Keratinocyte (primary cell): ENCODE results near the gene KDM2A. TPM values are rescaled to one million over a fixed set of nuclear protein-coding genes. Genes with fewer than 3 reads are reported as not detected.

Experiments
- DNase-seq: peaks from one replicate; pipeline ENCODE4 v3.0.0-alpha.2; 2011; ENCODE audit warnings: low read depth, missing footprints, low spot score
- FAIRE-seq: peaks from 2 replicates; lab custom pipeline; 2011; peaks lifted over from hg19 to GRCh38; lab: Jason Lieb, UNC
- H2AFZ ChIP-seq: 2 replicates; pipeline ENCODE4 v1.6.0; 2012; ENCODE audit warnings: low read length, control low read depth, inconsistent platforms; ENCODE audit not compliant: control insufficient read depth
- H3K27ac ChIP-seq: 2 replicates; pipeline ENCODE4 v1.5.1; 2011; ENCODE audit warnings: low read length; ENCODE audit not compliant: control insufficient read depth, insufficient read depth
- H3K27me3 ChIP-seq: 3 replicates; pipeline ENCODE4 v1.6.0; 2011; ENCODE audit warnings: low read length; ENCODE audit not compliant: control insufficient read depth, insufficient read depth; ENCODE audit errors: extremely low read depth
- H3K36me3 ChIP-seq, 2 experiments: 2 replicates in 1 of 2; 3 replicates in 1 of 2; pipeline ENCODE4 v1.5.1; 2011; ENCODE audit warnings: low read length in 2 of 2, mild to moderate bottlenecking in 1 of 2; ENCODE audit not compliant: control insufficient read depth in 2 of 2, insufficient read depth in 2 of 2; ENCODE audit errors: extremely low read depth in 1 of 2
- H3K4me1 ChIP-seq: 3 replicates; pipeline ENCODE4 v1.5.1; 2011; ENCODE audit warnings: low read length; ENCODE audit not compliant: control insufficient read depth, insufficient read depth; ENCODE audit errors: extremely low read depth
- H3K4me2 ChIP-seq: 3 replicates; pipeline ENCODE4 v1.6.0; 2011; ENCODE audit warnings: low read depth, low read length; ENCODE audit not compliant: control insufficient read depth, insufficient read depth; ENCODE audit errors: extremely low read depth
- H3K4me3 ChIP-seq, 3 experiments: fragments of 200-600 bp in 1 of 3; sonication (generic) in 1 of 3; 2 replicates in 2 of 3; 3 replicates in 1 of 3; pipeline ENCODE4 v1.5.1; 2011 to 2016; ENCODE audit warnings: low read length in 3 of 3, mild to moderate bottlenecking in 3 of 3, control low read depth in 2 of 3, inconsistent platforms in 1 of 3, low read depth in 1 of 3, mixed read lengths in 1 of 3, mixed run types in 1 of 3, moderate library complexity in 1 of 3; ENCODE audit not compliant: control insufficient read depth in 2 of 3, insufficient read depth in 2 of 3; ENCODE audit errors: extremely low read depth in 1 of 3
- H3K79me2 ChIP-seq: 2 replicates; pipeline ENCODE4 v1.6.0; 2012; ENCODE audit warnings: low read length; ENCODE audit not compliant: control insufficient read depth, insufficient read depth
- H3K9ac ChIP-seq: 3 replicates; pipeline ENCODE4 v1.6.0; 2011; ENCODE audit warnings: low read length; ENCODE audit not compliant: control insufficient read depth, insufficient read depth; ENCODE audit errors: extremely low read depth
- H3K9me1 ChIP-seq: 3 replicates; pipeline ENCODE4 v1.6.0; 2011; ENCODE audit warnings: low read length; ENCODE audit not compliant: control insufficient read depth, insufficient read depth; ENCODE audit errors: extremely low read depth
- H3K9me3 ChIP-seq: 2 replicates; pipeline ENCODE4 v1.5.1; 2012; ENCODE audit warnings: low read depth, low read length; ENCODE audit not compliant: control insufficient read depth
- H4K20me1 ChIP-seq: 3 replicates; pipeline ENCODE4 v1.6.0; 2011; ENCODE audit warnings: low read length; ENCODE audit not compliant: control insufficient read depth, insufficient read depth; ENCODE audit errors: extremely low read depth
- CTCF ChIP-seq, 3 experiments: IDR thresholded peaks in 1 of 3; conservative IDR thresholded peaks in 1 of 3; optimal IDR thresholded peaks in 1 of 3; 2 replicates in 2 of 3; 3 replicates in 1 of 3; pipeline versions ENCODE3 to v1.5.1; 2011; ENCODE audit warnings: low read length in 3 of 3, mild to moderate bottlenecking in 3 of 3, moderate library complexity in 2 of 3, control low read depth in 1 of 3, inconsistent platforms in 1 of 3; ENCODE audit not compliant: insufficient read depth in 2 of 3; ENCODE audit errors: extremely low read depth in 1 of 3
- EZH2 ChIP-seq: IDR thresholded peaks from one replicate; pipeline ENCODE4 v1.6.1; 2012; ENCODE audit warnings: inconsistent platforms, mild to moderate bottlenecking, low read length, moderate library complexity
- dilution Hi-C: fragments of 300-500 bp; cut with MboI; formaldehyde crosslinking; loops from one replicate; pipeline ENCODE4 v1.7.0; 2020; ENCODE audit warnings: low sequenced_read_pairs; ENCODE audit not compliant: extremely low pct_ligation_motif_present
- polyA plus RNA-seq, 5 experiments: library from polyadenylated mRNA; depleted of rRNA in 3 of 5; stranded (reverse) in 3 of 5; stranded (forward) in 1 of 5; unstranded in 1 of 5; fragments of >200 nt; gene quantifications; 1 replicate in 1 of 5; 2 replicates in 3 of 5; 3 replicates in 1 of 5; pipeline versions ENCODE4 v1.2.1 to v1.2.3, GENCODE V29; 2011 to 2012; ENCODE audit warnings: missing spikeins in 2 of 5, low read depth in 1 of 5, low replicate concordance in 1 of 5

The KDM2A gene
- polyA plus RNA-seq, 1 donor (not counting 4 experiments of a cell fraction or from before 2014, with no cell fraction given): 29.9 TPM

DNA sequence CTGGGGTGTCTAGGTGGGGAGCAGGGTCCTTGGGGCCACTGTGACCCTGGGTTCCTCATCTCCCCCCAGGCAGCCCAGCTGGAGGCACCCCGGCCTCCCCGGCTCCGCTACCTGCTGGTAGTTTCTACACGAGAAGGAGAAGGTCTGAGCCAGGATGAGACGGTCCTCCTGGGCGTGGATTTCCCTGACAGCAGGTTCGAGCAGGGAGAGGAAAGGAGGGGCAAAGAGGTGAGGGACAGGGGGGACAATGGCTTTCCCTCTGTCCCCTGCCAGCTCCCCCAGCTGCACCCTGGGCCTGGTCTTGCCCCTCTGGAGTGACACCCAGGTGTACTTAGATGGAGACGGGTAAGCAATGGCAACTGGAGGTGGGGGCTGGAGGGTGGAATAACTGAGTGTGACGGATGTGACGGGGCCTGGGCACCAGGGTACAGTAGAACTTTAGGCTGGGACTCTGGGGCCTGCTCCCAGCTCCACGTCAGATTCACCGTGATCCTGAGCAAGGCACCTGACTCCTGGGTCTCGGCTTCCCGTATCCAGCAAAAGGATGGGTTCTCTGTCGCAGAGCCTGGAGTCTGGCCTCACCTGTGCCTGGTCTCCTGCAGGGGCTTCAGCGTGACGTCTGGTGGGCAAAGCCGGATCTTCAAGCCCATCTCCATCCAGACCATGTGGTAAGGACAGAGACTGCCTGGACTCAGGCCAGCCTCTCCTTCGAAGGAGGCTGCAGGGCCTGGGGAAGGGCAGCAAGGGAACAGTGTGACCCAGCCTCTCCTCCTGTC, 187.9 kb downstream of the KDM2A start:
- dilution Hi-C loops: no loop called here
- Histone ChIP-seq H4K20me1 (no peaks in the 10 kb centered on the region), H2AFZ (no peak overlapping the region), H3K9me3 (no peaks in the 10 kb centered on the region), H3K4me2 (no peak overlapping the region), H3K27ac (no peak overlapping the region), H3K27me3 (no peaks in the 10 kb centered on the region), H3K4me3 (no peak overlapping the region), H3K4me1 (peaks cover 43% of the 10 kb centered on the region), H3K9ac (no peak overlapping the region), H3K9me1 (no peaks in the 10 kb centered on the region), H3K79me2 (no peaks in the 10 kb centered on the region), H3K36me3 (peaks cover under 1 to 26% of the 10 kb centered on the region in 2 experiments)
- DNase-seq (no peak), FAIRE-seq (no peak)
- TF ChIP-seq EZH2 (no peak), CTCF (optimal IDR thresholded peaks at IDR 0.05 in 1 of 3, IDR thresholded peaks at IDR 0.05 in 1 of 3, conservative IDR thresholded peaks at IDR 0.05 in 1 of 3; ENCODE audit: extremely low read depth in 1 of 3, insufficient read depth in 2 of 3, low read length in 3 of 3) (no peak)

- H3K9ac ChIP-seq: no peak overlapping the region
Measured at GRCh38 chr11:67307545-67308001, 188.5 kb downstream of the KDM2A start.

More at GRCh38 chr11:67307545-67308001, 188.5 kb downstream of the KDM2A start:
- no peaks in the 10 kb centered on the region for H3K9me3 ChIP-seq
- dilution Hi-C loops: no loop called here
- no peak overlapping the region for H2AFZ ChIP-seq
- peaks cover 43% of the 10 kb centered on the region for H3K4me1 ChIP-seq
- H3K79me2 ChIP-seq: no peaks in the 10 kb centered on the region
- H4K20me1 ChIP-seq: no peaks in the 10 kb centered on the region
- H3K4me2 ChIP-seq: no peak overlapping the region
- DNase-seq (no peak), FAIRE-seq (no peak)
- no peak overlapping the region for H3K4me3 ChIP-seq
- no peaks in the 10 kb centered on the region for H3K9me1 ChIP-seq
- TF ChIP-seq CTCF (optimal IDR thresholded peaks at IDR 0.05 in 1 of 3, IDR thresholded peaks at IDR 0.05 in 1 of 3, conservative IDR thresholded peaks at IDR 0.05 in 1 of 3; ENCODE audit: extremely low read depth in 1 of 3, insufficient read depth in 2 of 3, low read length in 3 of 3): no peak
- TF ChIP-seq EZH2: no peak
- no peak overlapping the region for H3K27ac ChIP-seq
- H3K27me3 ChIP-seq: no peaks in the 10 kb centered on the region
- H3K36me3 ChIP-seq: peaks cover 0 to 26% of the 10 kb centered on the region in 2 experiments

Other genes starting within 250 kb of the KDM2A start
- gene PC, start 160.9 kb upstream of the KDM2A start, polyA plus RNA-seq: 13.3 to 23.2 TPM (median 17.0 TPM) in 3 replicates
- gene C11orf86, start 144.0 kb upstream of the KDM2A start, polyA plus RNA-seq: not detected in 3 replicates
- gene SYT12, start 96.1 kb upstream of the KDM2A start, polyA plus RNA-seq: 0.05 to 0.09 TPM in 2 of 3 replicates, not detected in the other
- 113 to 235 TPM (median 119 TPM) in 3 replicates for gene RHOD, start 62.4 kb upstream of the KDM2A start, polyA plus RNA-seq
- 21.1 to 29.2 TPM (median 23.3 TPM) in 3 replicates for gene GRK2, start 147.2 kb downstream of the KDM2A start, polyA plus RNA-seq
- gene ANKRD13D, start 170.0 kb downstream of the KDM2A start, polyA plus RNA-seq: 18.1 to 40.1 TPM (median 25.0 TPM) in 3 replicates
- 20.5 to 39.2 TPM (median 24.8 TPM) in 3 replicates for gene SSH3, start 184.3 kb downstream of the KDM2A start, polyA plus RNA-seq
- gene POLD4, start 234.3 kb downstream of the KDM2A start, polyA plus RNA-seq: 35.7 to 60.9 TPM (median 43.3 TPM) in 3 replicates